ENCODE results near the gene SV2C. TPM values are rescaled to one million over a fixed set of nuclear protein-coding genes. Genes with fewer than 3 reads are reported as not detected.

The SV2C gene
- total RNA-seq, 4 donors from 2014 or later: 0.18 to 0.85 (median 0.27) TPM; not detected in 1

GRCh38 chr5:76050134-76050533 is 33.0 kb upstream of the SV2C start:
- no peaks in the 10 kb centered on the region for H3K36me3 ChIP-seq
- no peak for DNase-seq
- H3K9me3 ChIP-seq: no peaks in the 10 kb centered on the region
- no peaks in the 10 kb centered on the region for H3K27me3 ChIP-seq
- TF ChIP-seq CTCF (IDR thresholded peaks at IDR 0.05) (no peak), POLR2A (IDR thresholded peaks at IDR 0.05) (no peak)
- H3K4me1 ChIP-seq: no peaks in the 10 kb centered on the region
- no peak overlapping the region for H3K27ac ChIP-seq
- no peak overlapping the region for H3K4me3 ChIP-seq

GRCh38 chr5:76062502-76063041 is 20.6 kb upstream of the SV2C start:
- Histone ChIP-seq H3K4me1 (no peaks in the 10 kb centered on the region), H3K27ac (no peak overlapping the region), H3K4me3 (no peak overlapping the region), H3K9me3 (no peaks in the 10 kb centered on the region), H3K27me3 (no peaks in the 10 kb centered on the region), H3K36me3 (no peaks in the 10 kb centered on the region)
- TF ChIP-seq POLR2A (IDR thresholded peaks at IDR 0.05): no peak
- no peak for DNase-seq

- no peak for DNase-seq
- Histone ChIP-seq H3K27ac (no peak overlapping the region), H3K4me3 (no peak overlapping the region), H3K27me3 (no peaks in the 10 kb centered on the region), H3K9me3 (no peaks in the 10 kb centered on the region), H3K36me3 (no peaks in the 10 kb centered on the region), H3K4me1 (no peaks in the 10 kb centered on the region)
- TF ChIP-seq CTCF (IDR thresholded peaks at IDR 0.05): no peak
- no peak for TF ChIP-seq POLR2A (IDR thresholded peaks at IDR 0.05)
These were observed 17.9 kb upstream of the SV2C start for GRCh38 chr5:76065258-76065657.

- Histone ChIP-seq H3K4me3 (no peak overlapping the region), H3K36me3 (no peaks in the 10 kb centered on the region), H3K9me3 (no peaks in the 10 kb centered on the region), H3K27ac (no peak overlapping the region), H3K27me3 (no peaks in the 10 kb centered on the region), H3K4me1 (no peaks in the 10 kb centered on the region)
- no peak for TF ChIP-seq POLR2A (IDR thresholded peaks at IDR 0.05)
- TF ChIP-seq CTCF (IDR thresholded peaks at IDR 0.05): no peak
- DNase-seq: no peak
These were observed 14.0 kb upstream of the SV2C start for GRCh38 chr5:76069061-76069735.

GRCh38 chr5:76074487-76075065 is 8.6 kb upstream of the SV2C start:
- no peak for DNase-seq
- H3K27me3 ChIP-seq: no peaks in the 10 kb centered on the region
- H3K4me3 ChIP-seq: no peak overlapping the region
- no peaks in the 10 kb centered on the region for H3K9me3 ChIP-seq
- no peak overlapping the region for H3K27ac ChIP-seq
- no peaks in the 10 kb centered on the region for H3K36me3 ChIP-seq
- peak in 4 of 6 experiments; percentile 37 to 67 (median 62) for TF ChIP-seq CTCF (IDR thresholded peaks at IDR 0.05)
- TF ChIP-seq POLR2A (IDR thresholded peaks at IDR 0.05): no peak
- H3K4me1 ChIP-seq: no peaks in the 10 kb centered on the region
